Measurements from ENCODE around the gene CD300LF.

The CD300LF gene

GRCh38 chr17:74745548-74746177 is 32.9 kb upstream of the CD300LF start:
- DNase-seq (ENCODE audit: low read depth in 3 of 3): no peak

- peak; percentile 73 to 81 (median 74) for DNase-seq (ENCODE audit: low read depth in 3 of 3)
Observed at GRCh38 chr17:74744714-74745547, 32.2 kb upstream of the CD300LF start.

DNA sequence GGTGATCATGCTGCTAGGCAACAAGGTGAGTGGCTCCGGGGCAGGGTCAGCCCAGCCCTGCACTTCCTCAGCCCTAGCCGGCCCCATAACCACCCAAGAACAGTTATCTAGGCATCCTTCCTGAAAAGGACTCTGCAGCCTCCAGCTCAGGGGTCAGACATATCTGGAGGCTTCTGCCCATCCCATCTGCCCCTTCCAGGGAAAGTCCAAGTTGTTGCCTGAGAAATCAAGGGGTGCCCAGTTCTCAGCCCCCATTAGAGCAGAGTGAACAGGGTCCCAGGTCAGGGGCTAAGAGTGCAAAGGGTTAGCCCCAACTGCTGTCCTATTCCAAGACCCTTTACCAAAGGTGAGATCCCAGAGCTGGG is 31.6 kb upstream of the CD300LF start:
- no peak for DNase-seq (ENCODE audit: low read depth in 3 of 3)

DNA sequence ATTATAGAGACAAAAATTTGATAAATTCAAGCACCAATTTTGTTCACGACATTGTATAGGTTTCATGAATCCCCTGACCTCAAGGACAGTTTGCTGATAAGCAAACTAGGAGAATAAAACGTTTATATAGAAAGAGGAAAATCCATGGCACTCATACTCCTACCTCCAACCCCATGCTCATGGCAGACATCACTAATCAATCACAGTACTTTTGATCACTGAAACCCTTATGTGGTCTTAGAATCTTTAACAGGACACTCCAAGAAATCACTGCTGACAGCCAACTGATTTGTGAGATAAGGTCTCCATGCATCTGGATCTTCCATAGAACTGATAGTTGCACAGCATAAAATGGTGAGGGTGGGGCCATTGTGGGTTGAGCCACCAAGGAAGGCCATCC is 31.0 kb upstream of the CD300LF start:
- no peak for DNase-seq (ENCODE audit: low read depth in 3 of 3)

- DNase-seq (ENCODE audit: low read depth in 3 of 3): no peak
Observed at GRCh38 chr17:74742978-74743545, 30.3 kb upstream of the CD300LF start.

GRCh38 chr17:74742153-74742515 is 29.4 kb upstream of the CD300LF start:
- no peak for DNase-seq (ENCODE audit: low read depth in 3 of 3)

GRCh38 chr17:74740641-74741387 is 28.1 kb upstream of the CD300LF start:
- no peak for DNase-seq (ENCODE audit: low read depth in 3 of 3)

DNA sequence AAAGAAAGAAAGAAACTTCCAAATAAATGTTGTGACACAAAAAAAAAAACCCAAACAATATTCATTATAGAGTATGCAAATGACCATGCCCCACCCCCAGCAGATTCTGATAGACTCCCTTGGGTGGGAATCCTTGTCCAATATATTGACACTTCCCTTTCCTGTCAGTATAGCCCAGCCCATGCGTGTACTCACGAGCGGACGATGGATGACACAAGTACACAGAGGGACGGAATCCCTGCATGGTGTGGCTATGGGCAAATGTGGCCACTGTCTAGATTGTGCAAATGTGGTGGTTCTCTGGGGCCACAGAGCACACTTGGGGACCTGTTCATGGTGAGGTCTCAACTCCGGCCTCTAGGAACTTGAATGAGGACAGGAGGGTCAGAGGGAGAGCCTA is 27.4 kb upstream of the CD300LF start:
- no peak for DNase-seq (ENCODE audit: low read depth in 3 of 3)

GRCh38 chr17:74739227-74739831 is 26.6 kb upstream of the CD300LF start:
- DNase-seq (ENCODE audit: low read depth in 3 of 3): no peak

DNA sequence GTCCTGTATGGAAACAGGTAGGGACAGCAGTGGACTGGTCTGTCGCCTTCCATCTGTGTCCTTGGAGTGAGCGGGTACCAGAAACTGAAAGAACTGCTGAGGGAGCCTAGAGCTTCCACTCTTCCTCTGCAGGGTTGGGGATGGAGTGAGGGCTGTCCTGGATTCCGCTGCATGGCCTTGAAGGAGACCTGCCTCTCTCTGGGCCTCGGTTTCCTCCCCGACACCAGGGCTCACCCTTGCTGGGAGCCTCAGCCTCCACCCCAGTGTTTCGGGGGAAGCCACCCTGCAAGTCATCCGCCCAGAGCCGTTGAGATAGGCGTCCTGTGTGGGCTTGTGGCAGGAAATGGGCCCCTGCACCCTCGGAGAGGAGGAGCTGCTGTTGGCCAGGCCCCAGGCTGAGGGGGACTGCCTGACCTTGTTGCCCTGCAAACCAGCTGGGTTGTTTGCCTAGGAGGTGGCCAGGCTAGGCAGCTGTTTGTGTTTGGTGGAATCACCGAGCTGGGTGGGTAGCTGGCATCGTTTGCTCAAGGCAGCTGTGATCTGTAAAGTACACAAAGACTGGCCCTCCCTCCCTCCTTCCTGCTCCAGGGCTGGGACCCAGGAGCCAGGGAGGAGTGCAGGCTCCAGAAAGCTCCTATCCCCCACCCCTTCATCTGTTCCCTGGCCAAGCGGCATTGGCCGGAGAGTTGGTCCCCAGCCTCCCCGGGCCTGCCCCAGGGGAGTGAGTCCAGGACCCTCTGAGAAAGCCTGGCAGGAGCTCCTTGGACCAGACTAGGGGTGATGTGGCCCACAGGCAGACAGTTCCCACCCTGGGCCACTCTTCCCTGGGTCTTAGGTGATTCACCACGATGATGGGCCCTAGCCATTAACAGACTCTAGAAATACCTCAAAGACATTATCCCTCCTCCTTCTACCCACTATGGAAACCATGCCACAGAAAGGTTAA is 25.6 kb upstream of the CD300LF start:
- DNase-seq (ENCODE audit: low read depth in 3 of 3): peak in 2 of 3 donors; percentile 60 to 62

DNA sequence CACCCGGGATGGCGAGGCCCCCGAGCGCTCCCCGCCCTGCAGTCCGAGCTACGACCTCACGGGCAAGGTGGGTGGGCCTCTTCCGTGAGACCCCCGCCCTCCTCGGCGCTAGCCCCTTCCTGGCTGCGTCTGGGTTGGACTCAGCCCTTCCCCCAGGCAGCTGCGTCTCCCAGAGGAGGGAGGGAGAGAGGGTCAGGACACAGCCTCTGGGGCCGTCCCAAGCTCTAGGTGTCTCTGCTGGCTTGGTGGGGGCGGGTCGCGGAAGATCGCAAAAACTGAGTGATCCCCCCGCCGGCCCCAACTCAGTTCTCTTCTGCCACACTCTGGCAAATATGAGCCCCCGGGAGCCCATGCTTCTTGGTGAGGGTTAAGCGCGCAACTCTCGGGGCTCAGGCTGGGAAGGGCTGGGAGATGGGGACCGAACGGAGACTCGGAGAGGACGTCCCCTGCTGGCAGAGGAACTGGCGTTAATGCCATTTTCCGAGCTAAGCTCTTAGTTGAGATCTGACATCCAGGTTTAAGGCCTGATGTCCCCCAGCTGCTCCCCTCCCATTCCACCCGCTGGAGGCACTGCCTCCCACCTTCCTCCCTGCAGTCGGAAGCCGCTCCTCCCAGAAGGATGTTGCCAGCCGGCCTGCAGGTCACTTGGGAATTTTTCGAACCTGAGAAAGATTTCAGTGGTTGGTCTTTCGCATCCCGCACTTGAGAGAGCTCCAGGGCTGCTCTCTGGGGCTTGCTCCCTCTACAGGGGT is 24.8 kb upstream of the CD300LF start:
- no peak for DNase-seq (ENCODE audit: low read depth in 3 of 3)

DNA sequence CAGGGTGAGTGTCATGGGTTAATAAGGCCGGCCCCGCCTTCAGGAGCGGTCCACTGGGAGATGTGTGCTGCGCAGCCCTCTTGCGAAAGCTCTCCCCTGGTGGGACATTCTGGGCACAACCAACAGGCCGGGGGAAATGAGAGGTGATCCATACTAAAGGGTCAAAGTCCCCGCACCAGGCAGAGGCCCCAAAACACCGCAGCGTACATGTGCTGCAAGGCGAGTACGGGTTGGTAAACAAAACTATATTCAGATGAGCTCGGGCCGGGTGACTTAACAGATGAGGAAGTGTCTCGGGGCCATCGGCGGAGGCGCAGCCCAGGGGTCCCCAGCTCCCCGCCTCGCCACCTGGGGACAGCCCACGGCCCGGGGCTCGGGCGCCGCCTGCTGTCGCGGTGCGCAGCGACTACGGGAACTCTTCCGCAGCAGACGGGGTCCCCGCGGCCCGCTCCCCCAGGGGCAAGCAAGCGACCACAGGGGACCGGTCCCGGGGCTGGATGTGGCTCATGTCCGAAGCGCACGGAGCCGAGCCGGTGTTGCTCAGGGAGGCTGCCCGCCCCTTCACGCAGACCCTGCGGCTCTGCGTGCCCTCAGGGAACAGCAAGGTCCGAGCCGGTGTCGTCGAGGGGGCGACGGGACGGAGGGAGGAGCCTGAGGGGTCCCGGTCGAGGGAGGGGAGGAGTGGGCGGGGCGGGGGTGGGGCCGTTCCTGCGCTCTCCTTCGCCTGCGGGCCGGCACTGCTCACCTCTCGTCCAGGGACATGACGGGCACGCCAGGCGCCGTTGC is 24.0 kb upstream of the CD300LF start, which contains the start of gene RAB37:
Gene RAB37, plus strand, starts transcription at position 744 of the 786 bp plus-strand sequence. Its CDS starts 17 bp downstream, at position 761.
- no peak for DNase-seq (ENCODE audit: low read depth in 3 of 3)

GRCh38 chr17:74734256-74734655 is 21.5 kb upstream of the CD300LF start:
- no peak for DNase-seq (ENCODE audit: low read depth in 3 of 3)

DNA sequence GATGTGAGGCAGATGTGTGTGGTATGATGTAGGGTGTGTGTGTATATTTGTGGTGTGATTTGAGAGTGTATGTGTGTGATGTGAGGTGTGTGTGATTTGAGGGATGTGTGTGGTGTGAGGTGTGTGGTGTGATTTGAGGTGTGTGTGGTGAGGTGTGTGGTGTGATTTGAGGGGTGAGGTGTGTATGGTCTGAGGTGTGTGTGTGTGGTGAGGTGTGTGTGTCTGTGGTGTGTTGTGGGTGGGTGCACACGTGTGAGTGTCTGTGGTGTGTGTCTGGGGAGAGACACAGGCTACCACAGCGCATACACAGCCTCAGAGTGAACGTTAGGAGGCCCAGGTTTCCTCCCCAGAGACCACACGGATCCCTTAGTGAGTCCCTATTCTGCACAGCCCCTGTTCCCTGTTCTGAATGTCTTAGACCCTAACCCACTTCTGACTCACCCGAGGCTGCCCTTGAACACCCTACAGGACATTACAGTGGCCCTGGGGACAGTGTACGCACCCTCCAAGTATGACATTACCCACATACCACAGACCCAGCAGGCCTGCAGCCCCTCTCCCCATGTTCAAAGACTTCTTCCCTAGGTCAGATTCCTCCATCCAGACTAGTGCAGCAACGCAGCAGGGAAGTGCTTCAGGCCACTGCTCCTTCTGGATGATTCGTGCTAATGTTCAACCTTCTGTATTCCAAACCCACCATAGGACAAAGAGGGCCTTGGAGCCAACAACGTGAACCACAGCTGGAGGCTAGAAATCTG is 20.8 kb upstream of the CD300LF start:
- no peak for DNase-seq (ENCODE audit: low read depth in 3 of 3)

GRCh38 chr17:74732042-74732867 is 19.5 kb upstream of the CD300LF start:
- no peak for DNase-seq (ENCODE audit: low read depth in 3 of 3)

DNA sequence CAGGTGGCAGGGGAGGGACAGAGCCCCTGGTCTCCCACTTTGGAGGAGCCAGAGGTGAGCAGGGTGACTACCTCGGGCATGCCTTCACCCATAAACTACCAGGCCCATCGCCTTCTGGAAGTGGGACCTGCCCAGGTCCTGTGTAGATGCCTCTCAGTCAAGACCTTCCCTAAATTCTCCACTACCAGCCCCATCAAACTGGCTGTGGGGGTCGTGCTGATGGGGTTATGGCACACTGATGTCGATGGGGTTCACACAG is 18.6 kb upstream of the CD300LF start:
- DNase-seq (ENCODE audit: low read depth in 3 of 3): no peak

GRCh38 chr17:74730491-74731346 is 18.0 kb upstream of the CD300LF start:
- no peak for DNase-seq (ENCODE audit: low read depth in 3 of 3)
